OCI-LY3 (cell line): ENCODE measurements around the gene LSM14B.

Experiments used
- CTCF ChIP-seq: fragments of 200-600, 300-600 bp; sonication (generic); IDR thresholded peaks from 2 replicates; pipeline ENCODE4 v1.5.1; 2014; ENCODE audit warnings: antibody characterized with exemption, low read length, low read depth
- EZH2phosphoT487 ChIP-seq: fragments of 200-600 bp; shearing (Covaris generic); IDR thresholded peaks from 2 replicates; pipeline ENCODE4 v1.6.1; 2018; ENCODE audit warnings: antibody characterized with exemption, mixed run types, low read depth

- TF ChIP-seq CTCF (no peak), EZH2phosphoT487 (no peak)
Observed at GRCh38 chr20:62085206-62085605, 37.1 kb upstream of the LSM14B start.
